IMR-90 (cell line): Measurements from ENCODE around the gene LYPD6B. TPM values are rescaled to one million over a fixed set of nuclear protein-coding genes. Genes with fewer than 3 reads are reported as not detected.

Experiments
- ATAC-seq: fragments of 200-7000 bp; cut with Tn5 transposase; 2 replicates; pipeline ENCODE4 v1.9.1; 2020; ENCODE audit warnings: low read depth, mild to moderate bottlenecking, moderate library complexity
- BruUV-seq: library from RNA; stranded (reverse); fragments of 400-500 nt; replicated peaks from 2 replicates; lab custom pipeline; 2021; lab: Mats Ljungman, UMichigan
- CTCF ChIA-PET: fragments of 300-600 bp; formaldehyde crosslinking; extraction: SDS; loops from one replicate; lab custom pipeline; 2021; ENCODE audit warnings: antibody characterized with exemption; lab: Yijun Ruan, JAX
- POLR2A ChIA-PET: fragments of 300-600 bp; sonication (Branson Sonifier 250); formaldehyde crosslinking; loops from one replicate; lab custom pipeline; 2022; ENCODE audit warnings: antibody characterized with exemption; ENCODE audit not compliant: unreplicated experiment; lab: Charles Lee
- DNase-seq: peaks from one replicate; pipeline ENCODE4 v3.0.0; 2013
- H2AFZ ChIP-seq: replicated peaks from 2 replicates; pipeline ENCODE3; 2013; ENCODE audit warnings: low read length, mild to moderate bottlenecking; ENCODE audit not compliant: poor library complexity
- H2AK5ac ChIP-seq: 2 replicates; pipeline ENCODE4 v1.6.1; 2013; ENCODE audit warnings: low read depth, low read length, inconsistent platforms
- H2AK9ac ChIP-seq: replicated peaks from 2 replicates; pipeline ENCODE3; 2013; ENCODE audit warnings: mild to moderate bottlenecking, low read depth, low read length, moderate library complexity; ENCODE audit not compliant: poor library complexity
- H2BK120ac ChIP-seq: 2 replicates; pipeline ENCODE4 v1.6.1; 2013; ENCODE audit warnings: low read depth, low read length, inconsistent platforms
- H2BK15ac ChIP-seq: 3 replicates; pipeline ENCODE4 v1.6.1; 2013; ENCODE audit warnings: low read depth, low read length, inconsistent platforms
- H2BK20ac ChIP-seq: 2 replicates; pipeline ENCODE4 v1.6.1; 2013; ENCODE audit warnings: low read depth, mild to moderate bottlenecking, inconsistent platforms, low read length, moderate library complexity
- H2BK5ac ChIP-seq: 2 replicates; pipeline ENCODE4 v1.6.1; 2013; ENCODE audit warnings: mild to moderate bottlenecking, low read depth, low read length, inconsistent platforms; ENCODE audit not compliant: poor library complexity, severe bottlenecking
- H3K14ac ChIP-seq: replicated peaks from 2 replicates; pipeline ENCODE4 v1.6.1; 2013; ENCODE audit warnings: low read depth, low read length, inconsistent platforms
- H3K18ac ChIP-seq: 2 replicates; pipeline ENCODE4 v1.6.1; 2013; ENCODE audit warnings: low read depth, low read length, control low read depth
- H3K23ac ChIP-seq: 2 replicates; pipeline ENCODE4 v1.6.1; 2013; ENCODE audit warnings: low read depth, low read length, inconsistent platforms
- H3K27ac ChIP-seq: 2 replicates; pipeline ENCODE4 v1.5.1; 2013; ENCODE audit warnings: mild to moderate bottlenecking, control low read depth, low read length; ENCODE audit not compliant: insufficient read depth
- H3K27me3 ChIP-seq: 2 replicates; pipeline ENCODE4 v1.6.1; 2013; ENCODE audit warnings: low read length; ENCODE audit not compliant: control insufficient read depth, insufficient read depth
- H3K36me3 ChIP-seq: 2 replicates; pipeline ENCODE4 v1.6.1; 2013; ENCODE audit warnings: low read length, mixed read lengths; ENCODE audit not compliant: control insufficient read depth, insufficient read depth
- H3K4ac ChIP-seq: 2 replicates; pipeline ENCODE4 v1.6.1; 2013; ENCODE audit warnings: low read depth, low read length, inconsistent platforms
- H3K4me1 ChIP-seq: 2 replicates; pipeline ENCODE4 v1.6.1; 2013; ENCODE audit warnings: low read length, mixed read lengths; ENCODE audit not compliant: control insufficient read depth, insufficient read depth
- H3K4me2 ChIP-seq: 2 replicates; pipeline ENCODE4 v1.6.1; 2013; ENCODE audit warnings: low read depth, mild to moderate bottlenecking, control low read depth, low read length, moderate library complexity
- H3K4me3 ChIP-seq: 2 replicates; pipeline ENCODE4 v1.5.1; 2013; ENCODE audit warnings: low read depth, mild to moderate bottlenecking, control low read depth, low read length, moderate library complexity; ENCODE audit not compliant: insufficient read depth
- H3K56ac ChIP-seq: 2 replicates; pipeline ENCODE4 v1.6.1; 2013; ENCODE audit warnings: low read length, inconsistent platforms; ENCODE audit not compliant: insufficient read depth; ENCODE audit errors: extremely low read depth
- H3K79me1 ChIP-seq, 2 experiments: 2 replicates each; pipeline ENCODE4 v1.6.1; 2013; ENCODE audit warnings: low read length in 2 of 2, inconsistent platforms in 1 of 2, low read depth in 1 of 2
- H3K9ac ChIP-seq: 2 replicates; pipeline ENCODE4 v1.6.1; 2013; ENCODE audit warnings: low read depth, low read length, control low read depth
- H3K9me1 ChIP-seq: 2 replicates; pipeline ENCODE4 v1.6.1; 2013; ENCODE audit warnings: low read length, inconsistent platforms; ENCODE audit not compliant: insufficient read depth
- H3K9me3 ChIP-seq: 2 replicates; pipeline ENCODE4 v1.6.1; 2013; ENCODE audit warnings: low read length; ENCODE audit not compliant: control insufficient read depth, insufficient read depth
- H4K20me1 ChIP-seq: 2 replicates; pipeline ENCODE4 v1.6.1; 2013; ENCODE audit warnings: low read length, inconsistent platforms; ENCODE audit not compliant: insufficient read depth
- H4K5ac ChIP-seq: 2 replicates; pipeline ENCODE4 v1.6.1; 2013; ENCODE audit warnings: mild to moderate bottlenecking, low read depth, low read length, control low read depth
- H4K8ac ChIP-seq, 2 experiments: 2 replicates each; pipeline ENCODE4 v1.6.1; 2013; ENCODE audit warnings: low read depth in 2 of 2, low read length in 2 of 2, control low read depth in 1 of 2, inconsistent platforms in 1 of 2
- H4K91ac ChIP-seq: 2 replicates; pipeline ENCODE4 v1.6.1; 2013; ENCODE audit warnings: low read depth, low read length, inconsistent platforms; ENCODE audit not compliant: insufficient read depth
- BHLHE40 ChIP-seq: fragments of 150-350 bp; IDR thresholded peaks from 2 replicates; pipeline ENCODE4 v1.6.1; 2016; ENCODE audit warnings: mild to moderate bottlenecking, low read depth, low read length
- WGBS, 2 experiments: methylation state at CpG; one replicate each; pipeline versions ENCODE4 v1.1.5 to v1.1.7; 2013; ENCODE audit warnings: missing lambda C conversion rate in 2 of 2; ENCODE audit not compliant: insufficient read length in 1 of 2; ENCODE audit errors: extremely low coverage in 2 of 2; 5-methylcytosine and 5-hydroxymethylcytosine counted together
- dilution Hi-C: fragments of 300-500 bp; cut with HindIII; formaldehyde crosslinking; loops from one replicate; pipeline ENCODE4 v1.14.3; 2018; ENCODE audit warnings: low sequenced_read_pairs; ENCODE audit not compliant: unreplicated experiment
- in situ Hi-C: fragments of 300-500 bp; cut with MboI; formaldehyde crosslinking; loops from 3 replicates; pipeline ENCODE4 v1.14.3; 2019; ENCODE audit warnings: low sequenced_read_pairs, inconsistent platforms, mixed read lengths
- intact Hi-C: fragments of 100-400 bp; cut with micrococcal nuclease; formaldehyde crosslinking; loops from 2 replicates; pipeline ENCODE4 v1.10.0; 2022
- polyA plus RNA-seq, 3 experiments: library from polyadenylated mRNA; depleted of rRNA; stranded (reverse); fragments of >200 nt; gene quantifications; 2 replicates each; pipeline ENCODE4 v1.2.3, GENCODE V29; 2012; ENCODE audit warnings: low replicate concordance in 1 of 3
- total RNA-seq: library from RNA; depleted of rRNA; stranded (reverse); fragments of >200 nt; gene quantifications from 2 replicates; pipeline ENCODE4 v1.2.3, GENCODE V29; 2012

The LYPD6B gene
- total and polyA plus RNA-seq, 2 of the 4 experiments (the other 2 are of a cell fraction): 0.05 TPM; not detected in 1

DNA sequence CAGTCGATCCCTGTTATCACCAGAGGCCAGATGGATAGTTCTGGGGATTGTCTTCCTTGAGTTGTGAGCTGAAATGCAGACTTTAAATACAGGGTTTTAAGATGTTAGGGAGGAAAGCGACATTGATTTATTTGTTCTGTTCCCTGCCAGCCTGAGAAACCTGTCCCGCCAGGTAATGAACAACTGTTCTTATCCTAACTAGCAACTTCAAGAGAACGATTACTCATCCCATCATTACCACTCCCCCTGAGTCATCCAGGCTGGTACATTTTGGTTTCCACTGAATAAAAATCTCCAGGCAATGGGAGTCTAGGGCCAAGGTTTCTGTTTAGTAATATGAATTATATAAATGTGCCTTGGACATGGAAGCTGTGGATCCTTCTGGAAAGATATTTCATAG, 131.2 kb downstream of the LYPD6B start:
- ATAC-seq (no peak), DNase-seq (no peak)
- Histone ChIP-seq H3K9ac (no peak overlapping the region), H3K9me1 (no peaks in the 10 kb centered on the region), H2BK5ac (no peak overlapping the region), H3K4ac (no peak overlapping the region), H3K23ac (no peak overlapping the region), H2AK5ac (no peak overlapping the region), H2BK20ac (no peak overlapping the region), H2AFZ (no peak overlapping the region), H3K79me1 (no peaks in the 10 kb centered on the region), H4K91ac (no peak overlapping the region), H2BK120ac (no peak overlapping the region), H3K27ac (no peak overlapping the region), H4K8ac (no peak overlapping the region), H3K9me3 (no peaks in the 10 kb centered on the region), H2BK15ac (no peak overlapping the region), H3K4me3 (no peak overlapping the region), H4K20me1 (no peaks in the 10 kb centered on the region), H3K14ac (no peak overlapping the region), H3K18ac (no peak overlapping the region), H3K4me1 (no peaks in the 10 kb centered on the region), H3K36me3 (no peaks in the 10 kb centered on the region), H3K4me2 (no peak overlapping the region), H2AK9ac (no peak overlapping the region), H3K56ac (no peak overlapping the region), H4K5ac (no peak overlapping the region), H3K27me3 (no peaks in the 10 kb centered on the region)
- intact Hi-C loops (no loop called here), in situ Hi-C loops (no loop called here), dilution Hi-C loops (no loop called here)
- CTCF ChIA-PET: interaction anchor here (0.6 kb wide), 1 partner anchor 391 kb away, joined by 3 read pairs; no protein-coding TSS in a partner anchor
- no TSS peak for BruUV-seq
- POLR2A ChIA-PET: no interaction called here
- TF ChIP-seq BHLHE40: no peak
- no CpG with 5 or more reads among the region's 4 CpGs for WGBS, 2 experiments
